OCI-LY7 (cell line): ENCODE data around the gene LEAP2. TPM values are rescaled to one million over a fixed set of nuclear protein-coding genes. Genes with fewer than 3 reads are reported as not detected.
A peak's percentile ranks its signal among the peaks of the same experiment; 100 is the strongest.

Experiments used
- BruUV-seq: library from RNA; stranded (reverse); fragments of 400-500 nt; replicated peaks from 2 replicates; lab custom pipeline; 2021; lab: Mats Ljungman, UMichigan
- CTCF ChIA-PET: fragments of 300-600 bp; sonication (Branson Sonifier 250); formaldehyde crosslinking; loops from one replicate; lab custom pipeline; 2022; ENCODE audit warnings: antibody characterized with exemption; ENCODE audit not compliant: unreplicated experiment; lab: Charles Lee
- POLR2A ChIA-PET: fragments of 300-600 bp; sonication (Branson Sonifier 250); formaldehyde crosslinking; loops from one replicate; lab custom pipeline; 2022; ENCODE audit warnings: antibody characterized with exemption; lab: Charles Lee
- DNase-seq: peaks from one replicate; pipeline ENCODE4 v3.0.0-alpha.2; 2015; ENCODE audit warnings: low spot score
- H2AFZ ChIP-seq: fragments of 200-600 bp; sonication (generic), shearing (Covaris generic); 2 replicates; pipeline ENCODE4 v1.6.1; 2014; ENCODE audit warnings: mild to moderate bottlenecking, antibody characterized with exemption, low read length, moderate library complexity
- H3K27ac ChIP-seq: fragments of 200-600 bp; sonication (generic); 2 replicates; pipeline ENCODE4 v1.5.1; 2014; ENCODE audit warnings: mixed run types, low read depth, mild to moderate bottlenecking, moderate library complexity, low read length, inconsistent platforms; ENCODE audit not compliant: poor library complexity, severe bottlenecking
- H3K36me3 ChIP-seq: fragments of 200-600 bp; sonication (generic); 2 replicates; pipeline ENCODE4 v1.6.1; 2014; ENCODE audit warnings: mild to moderate bottlenecking, antibody characterized with exemption, low read length, moderate library complexity, mixed read lengths; ENCODE audit not compliant: insufficient read depth
- H3K4me1 ChIP-seq: fragments of 200-600 bp; sonication (generic); 2 replicates; pipeline ENCODE4 v1.5.1; 2014; ENCODE audit warnings: mild to moderate bottlenecking, low read length; ENCODE audit not compliant: insufficient read depth, poor library complexity, severe bottlenecking
- H3K4me2 ChIP-seq: fragments of 200-600 bp; sonication (generic); 2 replicates; pipeline ENCODE4 v1.6.1; 2014; ENCODE audit warnings: mild to moderate bottlenecking, low read length
- H3K4me3 ChIP-seq: fragments of 200-600 bp; sonication (generic); 2 replicates; pipeline ENCODE4 v1.5.1; 2014; ENCODE audit warnings: mild to moderate bottlenecking, low read depth, low read length; ENCODE audit not compliant: poor library complexity, severe bottlenecking
- H3K79me2 ChIP-seq: fragments of 200-600 bp; sonication (generic); 2 replicates; pipeline ENCODE4 v1.6.1; 2016; ENCODE audit warnings: low read depth, mild to moderate bottlenecking, low read length, moderate library complexity, mixed read lengths; ENCODE audit not compliant: insufficient read depth
- H3K9me2 ChIP-seq: fragments of 200-600 bp; sonication (generic); 2 replicates; pipeline ENCODE4 v1.6.1; 2016; ENCODE audit warnings: mild to moderate bottlenecking, low read length, mixed read lengths; ENCODE audit not compliant: insufficient read depth
- H3K9me3 ChIP-seq: fragments of 200-600 bp; sonication (generic); 2 replicates; pipeline ENCODE4 v1.6.1; 2014; ENCODE audit warnings: mild to moderate bottlenecking, mixed run types, low read length, mixed read lengths
- H4K20me1 ChIP-seq: fragments of 200-600 bp; sonication (generic); 2 replicates; pipeline ENCODE4 v1.6.1; 2014; ENCODE audit warnings: mild to moderate bottlenecking, antibody characterized with exemption, low read length, moderate library complexity, mixed read lengths; ENCODE audit not compliant: insufficient read depth
- CTCF ChIP-seq: fragments of 200-600 bp; sonication (generic); conservative IDR thresholded peaks from 2 replicates; pipeline ENCODE4 v1.5.1; 2014; ENCODE audit warnings: mild to moderate bottlenecking, antibody characterized with exemption, low read length, moderate library complexity, mixed read lengths
- EZH2phosphoT487 ChIP-seq: fragments of 200-600 bp; sonication (generic); IDR thresholded peaks from 2 replicates; pipeline ENCODE4 v1.6.1; 2018; ENCODE audit warnings: low read depth, borderline replicate concordance, mild to moderate bottlenecking, mixed run types, antibody characterized with exemption, low read length, moderate library complexity, mixed read lengths
- intact Hi-C: fragments of 100-400 bp; cut with micrococcal nuclease; formaldehyde crosslinking; loops from one replicate; pipeline ENCODE4 v1.10.0; 2022; ENCODE audit not compliant: unreplicated experiment
- total RNA-seq, 2 experiments: library from RNA; depleted of rRNA in 1 of 2; stranded (reverse); fragments of >200 nt in 1 of 2; shearing (Covaris generic) in 1 of 2; gene quantifications; 2 replicates each; pipeline ENCODE4 v1.2.3, GENCODE V29; 2014 to 2022

The LEAP2 gene
- total RNA-seq, 2 experiments from 2014 or later: 4.4 to 5.6 TPM

- Histone ChIP-seq H4K20me1 (no peaks in the 10 kb centered on the region), H3K4me1 (peaks cover 31% of the 10 kb centered on the region), H3K9me2 (no peaks in the 10 kb centered on the region), H3K4me3 (no peak overlapping the region), H2AFZ (no peak overlapping the region), H3K9me3 (no peaks in the 10 kb centered on the region), H3K79me2 (no peaks in the 10 kb centered on the region), H3K27ac (no peak overlapping the region), H3K4me2 (no peak overlapping the region), H3K36me3 (peaks cover 56% of the 10 kb centered on the region)
- POLR2A ChIA-PET: interaction anchor here (0.6 to 2.8 kb wide), 3 partner anchors 11 to 29 kb away, joined by 3 to 11 read pairs (median 7); no protein-coding TSS in a partner anchor
- intact Hi-C loops: no loop called here
- CTCF ChIA-PET: no interaction called here
- BruUV-seq: no TSS peak
- peak; percentile 15 for DNase-seq
- TF ChIP-seq EZH2phosphoT487 (no peak), CTCF (peak; percentile 31; the same call in 1 of the 2 replicates)
Measured at GRCh38 chr5:132905938-132906337, 32.5 kb downstream of the LEAP2 start.

- ChIA-PET POLR2A (interaction anchor here (0.6 to 1.2 kb wide), 2 partner anchors 47 to 161 kb away, joined by 4 to 5 read pairs; no protein-coding TSS in a partner anchor), CTCF (no interaction called here)
- intact Hi-C loops: no loop called here
Measured at GRCh38 chr5:132907161-132907560, 33.7 kb downstream of the LEAP2 start.

More at GRCh38 chr5:132907161-132907560, 33.7 kb downstream of the LEAP2 start:
- TF ChIP-seq EZH2phosphoT487 (no peak), CTCF (no peak)
- no peak for DNase-seq
- Histone ChIP-seq H2AFZ (no peak overlapping the region), H3K9me2 (no peaks in the 10 kb centered on the region), H3K27ac (no peak overlapping the region), H3K4me2 (no peak overlapping the region), H3K4me1 (peaks cover 18% of the 10 kb centered on the region), H3K9me3 (no peaks in the 10 kb centered on the region), H3K4me3 (no peak overlapping the region), H4K20me1 (no peaks in the 10 kb centered on the region), H3K79me2 (no peaks in the 10 kb centered on the region), H3K36me3 (peaks cover 59% of the 10 kb centered on the region)
- no TSS peak for BruUV-seq
